GM19023 (cell line): ENCODE data around the gene ANKRD11.
"Not testable (repeated sequence)": the region's sequence is repeated elsewhere in the genome, so short reads cannot be mapped to it uniquely, and the experiment has no call there.

Experiments used
- ATAC-seq: cut with Tn5 transposase; IDR thresholded peaks from one replicate; pipeline ENCODE4 v1.9.1; 2021; ENCODE audit warnings: mild to moderate bottlenecking, moderate library complexity; ENCODE audit not compliant: unreplicated experiment

Gene ANKRD11

GRCh38 chr16:89389504-89390223, 100.7 kb downstream of the ANKRD11 start:
- ATAC-seq = not testable (repeated sequence)

DNA sequence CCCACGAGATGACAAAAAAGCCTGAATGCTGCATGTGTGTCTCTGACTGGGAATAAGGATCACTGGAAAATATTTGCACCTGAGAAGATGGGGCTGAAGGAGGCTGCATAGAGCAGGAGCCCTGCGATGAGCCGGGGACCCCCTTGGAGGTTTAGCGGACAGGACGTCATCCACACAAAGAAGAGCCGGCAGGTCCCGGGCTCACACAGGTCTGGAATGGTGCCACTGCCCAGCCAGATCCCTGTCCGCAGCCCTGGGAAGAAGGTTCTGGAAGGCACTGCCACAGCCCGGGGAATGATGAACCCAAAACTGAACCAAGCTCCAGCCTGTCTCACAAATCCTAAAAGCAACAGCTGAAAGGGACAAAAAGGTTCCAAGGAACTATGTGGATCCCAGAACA, 101.8 kb downstream of the ANKRD11 start:
- ATAC-seq = no peak

DNA sequence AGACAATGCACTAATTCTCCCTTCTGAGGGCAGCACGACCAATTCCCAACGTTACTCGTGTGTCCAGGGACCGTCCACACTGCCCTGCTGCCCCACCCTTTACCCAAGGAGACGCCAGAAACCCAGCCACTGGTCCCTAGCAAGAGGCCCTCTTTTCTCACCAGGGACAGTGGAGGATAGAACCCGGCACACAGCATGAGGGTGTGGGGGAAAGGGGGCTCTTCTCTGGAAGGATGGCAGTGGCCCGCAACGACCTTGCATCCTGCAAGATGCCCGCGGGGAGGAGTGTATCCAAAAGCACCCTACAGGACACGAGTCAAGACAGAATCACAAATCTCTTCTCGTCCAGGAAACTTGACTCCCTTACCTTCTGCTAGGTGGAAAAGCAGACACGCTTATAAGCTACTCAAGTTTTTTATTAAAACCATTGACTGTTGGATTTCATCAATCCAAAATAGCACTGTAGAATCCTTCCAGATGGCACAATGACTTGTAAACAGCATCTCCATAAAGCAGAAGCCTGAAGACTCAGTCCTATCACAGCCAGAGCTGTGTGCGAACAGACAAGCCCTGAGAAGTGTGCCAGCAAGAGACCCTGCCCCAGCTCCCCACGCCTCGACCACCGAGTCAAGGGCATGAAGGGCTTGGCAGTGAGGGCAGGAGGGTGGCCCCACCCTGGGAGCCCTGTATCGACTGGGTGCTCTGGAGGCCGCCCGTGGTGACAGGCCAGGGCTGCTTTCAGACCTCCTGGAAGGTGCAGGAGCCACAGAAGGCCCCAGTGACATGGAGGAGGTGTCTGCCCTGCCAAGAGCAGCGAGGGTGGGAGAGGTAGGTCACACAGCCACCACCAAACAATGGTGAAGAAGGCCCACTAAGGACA, 103.8 kb downstream of the ANKRD11 start:
- no peak for ATAC-seq

GRCh38 chr16:89385712-89386111, 104.6 kb downstream of the ANKRD11 start:
- ATAC-seq = no peak

DNA sequence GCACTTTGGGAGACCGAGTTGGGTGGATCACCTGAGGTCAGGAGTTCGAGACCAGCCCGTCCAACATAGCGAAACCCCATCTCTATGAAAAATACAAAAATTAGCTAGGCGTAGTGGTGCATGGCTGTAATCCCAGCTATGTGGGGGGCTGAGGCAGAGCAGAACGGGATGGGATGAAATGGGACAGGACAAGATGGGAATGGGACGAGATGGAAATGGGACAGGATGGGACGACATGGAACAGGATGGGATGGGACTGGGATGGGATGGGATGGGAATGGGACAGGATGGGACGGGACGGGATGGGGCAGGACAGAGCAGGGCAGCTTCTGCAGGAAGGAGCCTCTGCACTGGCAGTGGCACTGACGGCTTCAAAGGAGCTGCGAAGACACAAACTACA, 106.1 kb downstream of the ANKRD11 start:
- no peak for ATAC-seq

DNA sequence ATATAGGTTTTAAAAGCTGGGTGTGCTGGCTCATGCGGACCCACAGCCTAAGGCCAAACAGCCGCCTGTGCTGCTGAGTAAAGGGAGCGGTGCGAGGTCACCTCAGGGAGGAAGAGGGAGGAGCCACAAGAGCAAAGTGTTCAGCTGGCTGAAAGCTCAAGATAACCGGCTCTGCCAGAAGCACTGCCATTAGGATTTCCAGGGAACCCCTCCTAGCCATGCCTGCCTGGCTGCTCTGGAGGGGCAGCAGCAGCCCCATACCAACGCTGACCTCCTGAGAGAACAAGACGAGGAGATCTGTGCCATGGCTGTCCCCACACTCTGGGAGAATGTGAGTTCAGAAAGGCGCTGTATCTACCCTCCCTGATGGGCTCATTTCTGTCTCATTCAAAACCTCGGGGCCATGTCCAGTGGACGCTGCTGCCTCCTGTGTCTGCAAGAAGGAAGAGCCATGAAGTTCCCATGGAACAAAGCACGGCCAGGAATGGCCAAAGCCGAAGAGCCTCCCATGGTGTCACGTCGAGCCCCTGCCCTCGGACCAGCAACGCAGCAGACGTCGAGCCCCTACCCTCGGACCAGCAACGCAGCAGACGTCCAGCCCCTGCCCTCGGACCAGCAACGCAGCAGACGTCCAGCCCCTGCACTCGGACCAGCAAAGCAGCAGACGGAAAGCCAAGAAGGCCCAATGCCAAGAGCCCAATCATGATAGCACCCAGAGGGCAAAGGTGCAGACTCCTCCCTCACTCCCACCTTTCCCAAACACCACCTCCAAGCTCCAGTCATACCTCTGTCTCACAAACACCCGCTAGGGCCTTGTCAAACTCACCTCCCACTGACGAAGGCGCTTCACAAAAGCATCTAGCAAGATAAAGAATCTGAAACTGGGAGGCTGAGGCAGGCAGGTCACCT, 107.0 kb downstream of the ANKRD11 start:
- ATAC-seq = no peak

GRCh38 chr16:89382555-89382954, 107.8 kb downstream of the ANKRD11 start:
- not testable (repeated sequence) for ATAC-seq

DNA sequence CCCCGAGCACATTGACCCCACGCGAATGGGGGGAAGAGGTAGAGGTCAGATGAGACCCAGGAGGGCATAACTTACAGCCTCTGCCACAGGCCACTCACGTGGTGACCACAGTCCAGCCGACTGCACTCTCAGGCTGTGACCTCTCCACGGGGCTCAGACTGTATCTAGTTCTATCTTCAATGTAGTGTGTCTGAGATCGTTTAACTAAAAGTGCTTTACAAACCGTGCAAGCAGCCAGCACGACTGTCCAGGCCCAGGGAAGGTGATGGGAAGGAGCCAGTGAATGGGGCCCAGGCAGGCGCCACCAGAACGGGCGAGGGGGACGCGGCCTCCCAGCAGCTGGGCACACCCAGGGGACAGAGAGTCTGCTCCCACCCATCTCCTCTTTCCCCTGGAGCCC, 108.6 kb downstream of the ANKRD11 start:
- no peak for ATAC-seq

GRCh38 chr16:89380681-89381080, 109.7 kb downstream of the ANKRD11 start:
- ATAC-seq = no peak

GRCh38 chr16:89378947-89379771, 111.2 kb downstream of the ANKRD11 start:
- ATAC-seq = no peak

DNA sequence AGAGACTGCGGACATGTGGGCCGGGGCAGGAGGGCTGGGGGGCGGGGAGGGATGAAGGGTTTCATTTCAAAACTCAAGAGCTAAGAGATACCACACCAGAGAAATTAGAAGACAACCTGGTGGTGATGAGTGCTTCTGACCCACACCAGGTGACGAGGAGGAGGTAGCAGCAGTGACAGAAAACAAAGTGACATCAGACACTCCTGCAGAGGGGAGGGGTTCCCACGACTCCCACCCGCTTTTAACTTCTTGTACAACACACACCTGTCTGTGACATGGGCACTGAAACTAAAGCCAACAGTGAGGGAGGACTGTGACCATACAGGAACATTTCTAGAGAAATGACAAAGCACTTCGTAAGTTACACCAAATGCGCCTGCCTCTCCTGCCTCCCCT, 112.9 kb downstream of the ANKRD11 start:
- ATAC-seq = no peak

- no peak for ATAC-seq
These were observed 113.4 kb downstream of the ANKRD11 start for GRCh38 chr16:89376812-89377452.

DNA sequence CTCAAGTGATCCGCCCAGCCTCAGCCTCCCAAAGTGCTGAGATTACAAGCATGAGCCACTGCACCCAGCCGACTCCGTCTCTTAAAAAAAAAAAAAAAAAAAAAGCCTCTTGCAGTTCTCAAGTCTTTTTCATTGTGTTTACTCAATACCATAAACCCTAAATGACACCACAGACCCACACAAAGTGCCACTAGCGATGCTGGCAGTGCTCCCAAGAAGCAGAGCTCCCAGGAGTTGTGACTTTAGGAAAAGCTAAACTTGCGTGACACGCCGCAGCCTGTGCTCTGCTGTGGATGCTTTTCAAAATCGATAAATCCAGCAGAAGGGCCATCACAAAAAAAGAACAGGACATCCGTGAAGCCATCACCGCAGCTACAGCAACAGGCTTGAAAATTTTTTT, 114.7 kb downstream of the ANKRD11 start:
- no peak for ATAC-seq

- no peak for ATAC-seq
These were observed 115.3 kb downstream of the ANKRD11 start for GRCh38 chr16:89375021-89375420.

DNA sequence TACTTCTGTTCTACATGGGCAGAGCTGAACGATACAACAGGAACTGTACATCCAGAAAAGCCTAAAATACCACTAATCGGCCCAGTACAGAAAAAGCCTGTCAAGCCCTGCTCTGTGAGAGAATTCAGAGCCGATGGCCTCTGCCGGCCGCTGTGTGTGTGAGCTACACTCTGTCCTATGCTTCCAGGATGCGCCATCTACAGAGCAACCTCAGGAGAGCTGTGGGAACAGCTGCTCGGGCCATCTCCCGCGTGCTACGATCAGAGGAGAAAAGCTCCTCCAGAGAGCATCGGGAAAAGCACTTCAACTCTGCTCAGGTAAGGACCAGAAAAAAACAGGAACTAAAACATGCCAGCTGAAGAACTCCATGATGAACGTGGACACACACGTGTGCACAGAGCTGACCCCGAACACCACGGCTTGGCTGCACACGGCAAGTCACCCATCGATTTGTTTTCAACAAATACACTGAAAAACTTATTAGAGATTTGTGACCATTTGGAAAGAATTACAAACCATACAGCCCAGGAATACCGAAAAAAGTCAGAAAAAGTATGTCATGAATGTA, 115.9 kb downstream of the ANKRD11 start:
- ATAC-seq = no peak

GRCh38 chr16:89373355-89374110, 116.8 kb downstream of the ANKRD11 start:
- no peak for ATAC-seq

- ATAC-seq = no peak
These were observed 118.3 kb downstream of the ANKRD11 start for GRCh38 chr16:89371968-89372634.

- ATAC-seq = no peak
These were observed 119.0 kb downstream of the ANKRD11 start for GRCh38 chr16:89371386-89371785.
